Measurements from ENCODE around the gene REEP3.

REEP3 gene

DNA sequence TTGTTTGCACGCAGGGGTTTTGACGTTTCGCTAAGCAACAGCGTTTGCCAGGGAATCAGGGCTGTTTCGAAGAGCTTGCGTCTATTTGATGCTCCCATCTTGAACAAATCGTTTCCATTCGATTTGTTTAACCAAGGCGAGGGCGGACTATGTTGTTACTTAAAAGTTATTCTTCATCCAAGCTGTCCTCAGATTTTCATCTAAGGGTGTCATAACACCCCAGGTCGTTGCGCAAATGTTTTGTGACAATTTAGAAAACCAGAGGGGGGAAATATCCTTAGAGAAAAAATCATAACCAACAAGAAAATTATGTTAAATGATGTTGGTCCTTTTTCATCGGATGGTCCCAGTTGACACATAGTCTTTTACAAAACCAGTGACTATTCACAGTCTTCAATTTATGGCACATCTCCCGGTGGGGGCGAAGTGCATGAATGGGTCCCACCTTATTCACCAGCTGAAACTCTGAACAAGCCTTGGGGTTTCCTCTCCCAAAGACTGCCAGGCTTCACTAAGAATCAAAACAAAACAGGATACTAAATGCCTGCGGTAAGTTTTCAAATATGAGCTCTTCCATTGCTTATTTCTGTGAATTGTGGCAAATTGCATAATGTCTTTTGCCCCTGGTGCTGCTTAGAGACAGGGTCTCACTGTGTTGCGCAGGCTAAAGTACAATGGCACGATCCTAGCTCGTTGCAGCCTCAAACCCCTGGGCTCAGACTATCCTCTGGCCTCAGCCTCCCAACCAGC lies 109.9 kb downstream of the REEP3 start:
- Histone ChIP-seq H3K27me3 (ENCODE audit: insufficient read depth, low read depth) (no peaks in the 10 kb centered on the region), H3K4me1 (ENCODE audit: low read depth, poor library complexity, severe bottlenecking) (peaks cover 24% of the 10 kb centered on the region), H3K36me3 (ENCODE audit: insufficient read depth) (no peaks in the 10 kb centered on the region), H3K4me3 (IDR thresholded peaks at IDR 0.05; ENCODE audit: insufficient read depth, low read depth, low read length) (peak overlapping the region; percentile 42), H3K4me2 (peak overlapping the region; percentile 72), H3K79me2 (ENCODE audit: insufficient read depth, low read depth) (no peaks in the 10 kb centered on the region), H2AFZ (ENCODE audit: low read depth) (peak overlapping the region; percentile 95), H4K20me1 (ENCODE audit: insufficient read depth) (no peaks in the 10 kb centered on the region), H3K9ac (peak overlapping the region; percentile 72), H3K27ac (peak overlapping the region; percentile 72)
- TF ChIP-seq, protein P1, sequence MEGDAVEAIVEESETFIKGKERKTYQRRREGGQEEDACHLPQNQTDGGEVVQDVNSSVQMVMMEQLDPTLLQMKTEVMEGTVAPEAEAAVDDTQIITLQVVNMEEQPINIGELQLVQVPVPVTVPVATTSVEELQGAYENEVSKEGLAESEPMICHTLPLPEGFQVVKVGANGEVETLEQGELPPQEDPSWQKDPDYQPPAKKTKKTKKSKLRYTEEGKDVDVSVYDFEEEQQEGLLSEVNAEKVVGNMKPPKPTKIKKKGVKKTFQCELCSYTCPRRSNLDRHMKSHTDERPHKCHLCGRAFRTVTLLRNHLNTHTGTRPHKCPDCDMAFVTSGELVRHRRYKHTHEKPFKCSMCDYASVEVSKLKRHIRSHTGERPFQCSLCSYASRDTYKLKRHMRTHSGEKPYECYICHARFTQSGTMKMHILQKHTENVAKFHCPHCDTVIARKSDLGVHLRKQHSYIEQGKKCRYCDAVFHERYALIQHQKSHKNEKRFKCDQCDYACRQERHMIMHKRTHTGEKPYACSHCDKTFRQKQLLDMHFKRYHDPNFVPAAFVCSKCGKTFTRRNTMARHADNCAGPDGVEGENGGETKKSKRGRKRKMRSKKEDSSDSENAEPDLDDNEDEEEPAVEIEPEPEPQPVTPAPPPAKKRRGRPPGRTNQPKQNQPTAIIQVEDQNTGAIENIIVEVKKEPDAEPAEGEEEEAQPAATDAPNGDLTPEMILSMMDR (conservative IDR thresholded peaks at IDR 0.05; ENCODE audit: low read depth, low read length), result no peak

- H3K4me1 ChIP-seq (ENCODE audit: low read depth, poor library complexity, severe bottlenecking), result peaks cover 24% of the 10 kb centered on the region
- TF ChIP-seq, protein P1 (conservative IDR thresholded peaks at IDR 0.05; ENCODE audit: low read depth, low read length), result no peak
- peak overlapping the region; percentile 95; the same call in 1 of the 2 replicates for H2AFZ ChIP-seq (ENCODE audit: low read depth)
- H3K79me2 ChIP-seq (ENCODE audit: insufficient read depth, low read depth), result no peaks in the 10 kb centered on the region
- H3K27ac ChIP-seq, result no peak overlapping the region
- no peak overlapping the region for H3K4me3 ChIP-seq (IDR thresholded peaks at IDR 0.05; ENCODE audit: insufficient read depth, low read depth, low read length)
- no peaks in the 10 kb centered on the region for H3K36me3 ChIP-seq (ENCODE audit: insufficient read depth)
- H4K20me1 ChIP-seq (ENCODE audit: insufficient read depth), result no peaks in the 10 kb centered on the region
- no peaks in the 10 kb centered on the region for H3K27me3 ChIP-seq (ENCODE audit: insufficient read depth, low read depth)
- peak overlapping the region; percentile 72; the same call in 1 of the 2 replicates for H3K9ac ChIP-seq
- peak overlapping the region; percentile 72; the same call in 1 of the 2 replicates for H3K4me2 ChIP-seq
Observed at GRCh38 chr10:63631991-63632390, 110.8 kb downstream of the REEP3 start.

DNA sequence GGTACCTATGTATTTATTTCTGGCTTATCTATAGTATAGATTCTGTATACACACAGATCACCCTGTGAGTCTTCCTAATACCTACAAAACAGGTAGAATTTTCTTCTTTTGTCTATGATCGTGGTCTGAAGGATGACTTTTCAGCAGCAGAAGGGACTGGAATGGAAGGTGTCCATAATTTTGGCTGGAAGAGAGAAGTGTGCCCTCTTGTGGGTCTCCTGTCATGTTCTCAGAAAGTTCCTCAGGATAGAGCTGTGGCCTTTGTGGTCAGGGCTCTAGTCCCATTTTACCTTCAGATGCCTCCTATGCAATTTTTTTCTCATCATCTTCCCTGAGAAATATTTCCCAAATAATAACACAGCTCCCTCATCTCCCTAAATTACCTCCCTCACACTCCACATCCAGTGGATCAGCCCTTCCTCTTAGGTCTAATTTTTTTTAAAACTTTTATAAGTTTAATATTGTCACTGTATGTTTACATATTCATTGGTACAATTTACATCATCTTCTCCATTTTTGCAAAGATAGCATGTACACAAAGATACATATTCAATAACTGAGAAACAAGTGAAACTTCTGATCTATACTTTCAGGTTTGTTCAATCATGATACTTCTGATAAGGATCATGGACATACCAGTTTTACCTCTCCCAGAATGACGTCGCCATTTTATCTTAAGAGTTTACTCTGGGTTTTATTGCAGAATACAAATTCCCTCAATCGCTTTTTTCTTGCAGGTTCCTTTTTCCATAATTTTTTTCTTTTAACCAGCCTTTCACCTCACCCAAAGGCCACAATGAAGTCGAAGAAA lies 112.7 kb downstream of the REEP3 start:
- H3K9ac ChIP-seq, result no peak overlapping the region
- H2AFZ ChIP-seq (ENCODE audit: low read depth), result no peak overlapping the region
- TF ChIP-seq, protein P1 (conservative IDR thresholded peaks at IDR 0.05; ENCODE audit: low read depth, low read length), result no peak
- H3K4me3 ChIP-seq (IDR thresholded peaks at IDR 0.05; ENCODE audit: insufficient read depth, low read depth, low read length), result no peak overlapping the region
- H3K4me1 ChIP-seq (ENCODE audit: low read depth, poor library complexity, severe bottlenecking), result peaks cover 12% of the 10 kb centered on the region
- no peaks in the 10 kb centered on the region for H3K79me2 ChIP-seq (ENCODE audit: insufficient read depth, low read depth)
- no peaks in the 10 kb centered on the region for H3K36me3 ChIP-seq (ENCODE audit: insufficient read depth)
- no peak overlapping the region for H3K27ac ChIP-seq
- no peaks in the 10 kb centered on the region for H4K20me1 ChIP-seq (ENCODE audit: insufficient read depth)
- H3K27me3 ChIP-seq (ENCODE audit: insufficient read depth, low read depth), result no peaks in the 10 kb centered on the region
- H3K4me2 ChIP-seq, result no peak overlapping the region

DNA sequence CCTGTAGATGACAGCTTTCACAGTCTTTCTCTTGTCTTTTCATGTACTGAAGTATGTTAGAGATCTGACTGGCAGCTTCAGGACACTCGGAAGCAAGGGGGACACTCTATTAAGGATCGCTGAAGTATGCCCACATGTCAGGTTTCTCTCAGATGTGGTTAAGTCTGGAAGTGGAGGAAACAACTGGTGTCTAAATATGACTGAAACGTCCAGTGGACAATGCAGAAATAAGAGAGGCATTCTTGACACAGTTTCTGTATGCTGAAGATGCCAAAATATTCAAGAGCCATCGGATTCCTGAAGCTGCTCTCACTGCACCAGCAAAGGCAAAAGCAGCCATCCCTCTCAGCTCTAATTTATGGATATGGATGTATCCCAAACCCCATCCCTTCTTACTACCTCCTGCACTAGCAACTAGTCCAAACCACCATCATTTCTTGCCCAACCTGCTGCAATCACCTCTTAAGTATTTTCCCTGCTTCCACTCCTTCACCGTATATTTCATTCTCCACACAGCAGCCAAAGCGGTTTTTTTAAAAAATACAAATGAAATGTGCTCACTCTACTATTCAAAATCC lies 113.4 kb downstream of the REEP3 start:
- H3K4me3 ChIP-seq (IDR thresholded peaks at IDR 0.05; ENCODE audit: insufficient read depth, low read depth, low read length), result no peak overlapping the region
- no peak overlapping the region for H3K9ac ChIP-seq
- H3K79me2 ChIP-seq (ENCODE audit: insufficient read depth, low read depth), result no peaks in the 10 kb centered on the region
- H3K4me2 ChIP-seq, result no peak overlapping the region
- no peaks in the 10 kb centered on the region for H4K20me1 ChIP-seq (ENCODE audit: insufficient read depth)
- H2AFZ ChIP-seq (ENCODE audit: low read depth), result no peak overlapping the region
- no peaks in the 10 kb centered on the region for H3K27me3 ChIP-seq (ENCODE audit: insufficient read depth, low read depth)
- H3K4me1 ChIP-seq (ENCODE audit: low read depth, poor library complexity, severe bottlenecking), result peaks cover 12% of the 10 kb centered on the region
- TF ChIP-seq, protein P1 (conservative IDR thresholded peaks at IDR 0.05; ENCODE audit: low read depth, low read length), result no peak
- no peaks in the 10 kb centered on the region for H3K36me3 ChIP-seq (ENCODE audit: insufficient read depth)
- no peak overlapping the region for H3K27ac ChIP-seq

Measured in KMS-11 (cell line).